Activated CD8-positive, alpha-beta T cell treated with anti-CD3 and anti-CD28 coated beads for 36 hours (primary cell): ENCODE measurements around the gene PRRT1B. TPM values are rescaled to one million over a fixed set of nuclear protein-coding genes. Genes with fewer than 3 reads are reported as not detected.

Experiments used
- ATAC-seq: fragments of 200-7000 bp; cut with Tn5 transposase; one replicate; pipeline ENCODE4 v1.10.0; 2021; ENCODE audit warnings: mild to moderate bottlenecking, moderate library complexity
- CTCF ChIA-PET: fragments of 350-600 bp; sonication (Branson Sonifier 250); formaldehyde crosslinking; loops from one replicate; lab custom pipeline; 2021; ENCODE audit warnings: antibody characterized with exemption; lab: Charles Lee
- POLR2A ChIA-PET: fragments of 350-600 bp; sonication (Branson Sonifier 250); formaldehyde crosslinking; loops from one replicate; lab custom pipeline; 2021; ENCODE audit warnings: antibody characterized with exemption; lab: Charles Lee
- DNase-seq: peaks from one replicate; pipeline ENCODE4 v3.0.0-alpha.2; 2020
- H3K27ac Mint-ChIP-seq: one replicate; pipeline ENCODE4 v1.8.0; 2021; ENCODE audit warnings: mild to moderate bottlenecking, mixed read lengths
- H3K27me3 Mint-ChIP-seq: one replicate; pipeline ENCODE4 v1.8.0; 2021; ENCODE audit warnings: mixed read lengths
- H3K36me3 Mint-ChIP-seq: one replicate; pipeline ENCODE4 v1.8.0; 2021; ENCODE audit warnings: low read depth, mixed read lengths
- H3K4me1 Mint-ChIP-seq: one replicate; pipeline ENCODE4 v1.8.0; 2021; ENCODE audit warnings: low read depth, mixed read lengths
- H3K4me3 Mint-ChIP-seq: one replicate; pipeline ENCODE4 v1.8.0; 2021; ENCODE audit warnings: mild to moderate bottlenecking, moderate library complexity, mixed read lengths
- H3K9me3 Mint-ChIP-seq: one replicate; pipeline ENCODE4 v1.8.0; 2021; ENCODE audit warnings: mixed read lengths
- intact Hi-C: fragments of 100-400 bp; cut with micrococcal nuclease; formaldehyde crosslinking; loops from one replicate; pipeline ENCODE4 v1.10.0; 2022
- total RNA-seq, 2 experiments: library from RNA; stranded (reverse); gene quantifications; one replicate each; pipeline ENCODE4 v1.2.3, GENCODE V29; 2021
- TF ChIP-seq, protein P1 (sequence below): fragments of 200-600 bp; IDR thresholded peaks from one replicate; pipeline ENCODE4 v1.8.0; 2022; ENCODE audit warnings: antibody characterized with exemption, mild to moderate bottlenecking

The PRRT1B gene
- total RNA-seq, 2 experiments from 2014 or later: not detected

DNA sequence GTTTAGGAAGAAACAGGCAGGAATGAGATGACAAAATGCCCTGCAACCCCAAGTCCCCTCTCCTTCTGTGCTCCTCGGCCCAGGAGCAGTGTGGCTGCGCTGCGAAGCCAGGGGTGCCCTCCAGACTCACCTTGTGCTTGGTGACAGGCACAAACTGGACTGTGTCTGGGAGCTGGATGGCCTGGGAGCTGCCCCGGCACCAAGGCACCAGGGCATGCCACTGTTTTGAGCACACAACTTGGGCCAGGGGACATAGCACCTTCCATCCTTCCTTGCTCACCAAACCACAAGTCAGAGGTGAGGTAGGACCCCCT is 51.1 kb downstream of the PRRT1B start:
- intact Hi-C loops: no loop called here
- ChIA-PET CTCF (no interaction called here), POLR2A (no interaction called here)
- no peak for ATAC-seq
- Mint-ChIP-seq H3K36me3 (peaks cover 8% of the 10 kb centered on the region), H3K27ac (no peak overlapping the region), H3K9me3 (no peaks in the 10 kb centered on the region), H3K4me3 (no peak overlapping the region), H3K4me1 (peaks cover 5% of the 10 kb centered on the region), H3K27me3 (no peaks in the 10 kb centered on the region)
- DNase-seq: no peak
- TF ChIP-seq, protein P1, sequence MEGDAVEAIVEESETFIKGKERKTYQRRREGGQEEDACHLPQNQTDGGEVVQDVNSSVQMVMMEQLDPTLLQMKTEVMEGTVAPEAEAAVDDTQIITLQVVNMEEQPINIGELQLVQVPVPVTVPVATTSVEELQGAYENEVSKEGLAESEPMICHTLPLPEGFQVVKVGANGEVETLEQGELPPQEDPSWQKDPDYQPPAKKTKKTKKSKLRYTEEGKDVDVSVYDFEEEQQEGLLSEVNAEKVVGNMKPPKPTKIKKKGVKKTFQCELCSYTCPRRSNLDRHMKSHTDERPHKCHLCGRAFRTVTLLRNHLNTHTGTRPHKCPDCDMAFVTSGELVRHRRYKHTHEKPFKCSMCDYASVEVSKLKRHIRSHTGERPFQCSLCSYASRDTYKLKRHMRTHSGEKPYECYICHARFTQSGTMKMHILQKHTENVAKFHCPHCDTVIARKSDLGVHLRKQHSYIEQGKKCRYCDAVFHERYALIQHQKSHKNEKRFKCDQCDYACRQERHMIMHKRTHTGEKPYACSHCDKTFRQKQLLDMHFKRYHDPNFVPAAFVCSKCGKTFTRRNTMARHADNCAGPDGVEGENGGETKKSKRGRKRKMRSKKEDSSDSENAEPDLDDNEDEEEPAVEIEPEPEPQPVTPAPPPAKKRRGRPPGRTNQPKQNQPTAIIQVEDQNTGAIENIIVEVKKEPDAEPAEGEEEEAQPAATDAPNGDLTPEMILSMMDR: no peak

GRCh38 chr9:131597246-131597645 is 51.9 kb downstream of the PRRT1B start:
- Mint-ChIP-seq H3K4me1 (no peaks in the 10 kb centered on the region), H3K27ac (no peak overlapping the region), H3K9me3 (no peaks in the 10 kb centered on the region), H3K4me3 (no peak overlapping the region), H3K27me3 (no peaks in the 10 kb centered on the region), H3K36me3 (peaks cover 14% of the 10 kb centered on the region)
- intact Hi-C loops: no loop called here
- CTCF ChIA-PET: interaction anchor here (1.9 kb wide), 1 partner anchor 143 kb away, joined by 7 read pairs; no protein-coding TSS in a partner anchor
- POLR2A ChIA-PET: no interaction called here
- no peak for DNase-seq
- no peak for ATAC-seq
- TF ChIP-seq, protein P1: no peak

DNA sequence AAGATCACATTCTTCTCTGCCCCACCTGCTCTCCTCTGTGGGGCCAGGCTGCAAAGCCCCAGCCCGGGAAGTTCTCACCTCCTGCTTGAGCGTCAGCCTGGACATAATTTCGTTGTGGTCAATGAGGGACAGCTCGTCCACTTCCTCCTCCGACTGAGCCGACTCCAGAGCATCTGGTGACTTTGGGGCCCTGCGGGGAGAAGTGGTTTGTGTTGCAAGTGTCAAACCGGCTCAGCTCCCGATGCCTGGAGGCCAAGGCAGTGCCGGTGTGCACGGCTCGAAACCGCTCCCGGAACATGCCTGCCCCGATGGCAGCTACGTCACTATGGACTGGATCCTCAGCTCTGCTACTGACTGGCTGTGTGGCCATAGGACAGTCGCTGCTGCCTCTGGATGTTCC is 52.8 kb downstream of the PRRT1B start:
- no peak for ATAC-seq
- no peak overlapping the region for H3K27ac Mint-ChIP-seq
- no peak for DNase-seq
- H3K9me3 Mint-ChIP-seq: no peaks in the 10 kb centered on the region
- CTCF ChIA-PET: interaction anchor here (1.9 kb wide), 1 partner anchor 142 kb away, joined by 7 read pairs; no protein-coding TSS in a partner anchor
- TF ChIP-seq, protein P1: no peak
- H3K4me1 Mint-ChIP-seq: no peaks in the 10 kb centered on the region
- intact Hi-C loops: no loop called here
- peaks cover 17% of the 10 kb centered on the region for H3K36me3 Mint-ChIP-seq
- no peaks in the 10 kb centered on the region for H3K27me3 Mint-ChIP-seq
- H3K4me3 Mint-ChIP-seq: no peak overlapping the region
- POLR2A ChIA-PET: no interaction called here

- DNase-seq: no peak
- Mint-ChIP-seq H3K4me3 (no peak overlapping the region), H3K27me3 (no peaks in the 10 kb centered on the region), H3K36me3 (peaks cover 24% of the 10 kb centered on the region), H3K27ac (no peak overlapping the region), H3K9me3 (no peaks in the 10 kb centered on the region), H3K4me1 (no peaks in the 10 kb centered on the region)
- TF ChIP-seq, protein P1: no peak
- POLR2A ChIA-PET: interaction anchor here (0.6 to 1.0 kb wide), 4 partner anchors 10 to 142 kb away, joined by 3 read pairs; no protein-coding TSS in a partner anchor
- CTCF ChIA-PET: interaction anchor here (1.2 to 2.3 kb wide), 4 partner anchors 10 to 667 kb away, joined by 3 to 6 read pairs (median 4); partner anchors contain the start of gene RAPGEF1
- ATAC-seq: no peak
- intact Hi-C loops: no loop called here
Measured at GRCh38 chr9:131601683-131602181, 56.4 kb downstream of the PRRT1B start.

- intact Hi-C loops: no loop called here
- H3K4me3 Mint-ChIP-seq: no peak overlapping the region
- DNase-seq (no peak), ATAC-seq (no peak)
- H3K27me3 Mint-ChIP-seq: no peaks in the 10 kb centered on the region
- TF ChIP-seq, protein P1: no peak
- CTCF ChIA-PET: interaction anchor here (1.2 to 2.3 kb wide), 2 partner anchors 12 to 137 kb away, joined by 5 to 6 read pairs; partner anchors contain the start of gene RAPGEF1
- POLR2A ChIA-PET: interaction anchor here (1.2 kb wide), 1 partner anchor 147 kb away, joined by 4 read pairs; no protein-coding TSS in a partner anchor
- H3K4me1 Mint-ChIP-seq: no peaks in the 10 kb centered on the region
- H3K36me3 Mint-ChIP-seq: peaks cover 20% of the 10 kb centered on the region
- no peaks in the 10 kb centered on the region for H3K9me3 Mint-ChIP-seq
- H3K27ac Mint-ChIP-seq: no peak overlapping the region
Measured at GRCh38 chr9:131603199-131603598, 57.9 kb downstream of the PRRT1B start.
